SU-DHL-6 (cell line): ENCODE results near the gene EPN1.
A peak's percentile ranks its signal among the peaks of the same experiment; 100 is the strongest.

ENCODE experiments used
- H2AFZ ChIP-seq: fragments of 200-600 bp; sonication (generic); 2 replicates; pipeline ENCODE4 v1.6.1; 2014; ENCODE audit warnings: low read depth, mild to moderate bottlenecking, moderate library complexity, mixed read lengths, antibody characterized with exemption, low read length; ENCODE audit not compliant: severe bottlenecking
- H3F3A ChIP-seq: fragments of 200-600 bp; shearing (Covaris generic); 2 replicates; pipeline ENCODE4 v1.6.0; 2016; ENCODE audit warnings: antibody characterized with exemption, mild to moderate bottlenecking; ENCODE audit not compliant: insufficient read depth
- H3K27ac ChIP-seq: fragments of 200-600 bp; sonication (generic); 2 replicates; pipeline ENCODE4 v1.5.1; 2016; ENCODE audit warnings: low read depth, mild to moderate bottlenecking, low read length, moderate library complexity, mixed read lengths
- H3K27me3 ChIP-seq: fragments of 200-600 bp; sonication (generic), shearing (Covaris generic); 2 replicates; pipeline ENCODE4 v1.6.0; 2014; ENCODE audit warnings: mild to moderate bottlenecking, low read length
- H3K36me3 ChIP-seq: fragments of 200-600 bp; sonication (generic); 2 replicates; pipeline ENCODE4 v1.6.1; 2014; ENCODE audit warnings: mild to moderate bottlenecking, low read length, mixed read lengths
- H3K4me2 ChIP-seq: fragments of 300-600, 200-600 bp; shearing (Covaris generic), sonication (generic); 2 replicates; pipeline ENCODE4 v1.6.0; 2014; ENCODE audit warnings: low read length, low read depth, mild to moderate bottlenecking; ENCODE audit not compliant: poor library complexity, severe bottlenecking
- H3K4me3 ChIP-seq: fragments of 200-600 bp; sonication (generic); 2 replicates; pipeline ENCODE4 v1.5.1; 2014; ENCODE audit warnings: antibody characterized with exemption, low read length, mild to moderate bottlenecking, mixed read lengths; ENCODE audit not compliant: insufficient read depth, poor library complexity, severe bottlenecking
- H3K79me2 ChIP-seq: fragments of 200-600 bp; sonication (generic); 2 replicates; pipeline ENCODE4 v1.6.1; 2014; ENCODE audit warnings: mild to moderate bottlenecking, low read length, moderate library complexity; ENCODE audit not compliant: insufficient read depth
- H3K9ac ChIP-seq: fragments of 200-600 bp; sonication (generic); 2 replicates; pipeline ENCODE4 v1.7.0; 2014; ENCODE audit warnings: mild to moderate bottlenecking, low read length
- H3K9me2 ChIP-seq: fragments of 200-600 bp; sonication (generic); replicated peaks from 2 replicates; pipeline ENCODE4 v1.6.1; 2014; ENCODE audit warnings: low read length; ENCODE audit not compliant: insufficient read depth
- H3K9me3 ChIP-seq: fragments of 200-600 bp; sonication (generic); 2 replicates; pipeline ENCODE4 v1.6.1; 2014; ENCODE audit warnings: low read length, mixed read lengths; ENCODE audit not compliant: insufficient read depth
- H4K20me1 ChIP-seq: fragments of 200-600 bp; sonication (generic); 2 replicates; pipeline ENCODE4 v1.6.1; 2014; ENCODE audit warnings: low read depth, mild to moderate bottlenecking, antibody characterized with exemption, low read length, moderate library complexity, mixed read lengths
- EZH2phosphoT487 ChIP-seq: fragments of 200-600 bp; sonication (generic), shearing (Covaris generic); conservative IDR thresholded peaks from 2 replicates; pipeline ENCODE4 v1.6.1; 2018; ENCODE audit warnings: mild to moderate bottlenecking, antibody characterized with exemption, low read length, moderate library complexity, mixed read lengths
- TF ChIP-seq, protein P1 (sequence below): fragments of 200-600 bp; sonication (generic); IDR thresholded peaks from one replicate; pipeline ENCODE4 v1.5.1; 2017; ENCODE audit warnings: antibody characterized with exemption, mild to moderate bottlenecking, low read length, moderate library complexity; ENCODE audit not compliant: insufficient read depth, poor library complexity, severe bottlenecking

Gene EPN1

DNA sequence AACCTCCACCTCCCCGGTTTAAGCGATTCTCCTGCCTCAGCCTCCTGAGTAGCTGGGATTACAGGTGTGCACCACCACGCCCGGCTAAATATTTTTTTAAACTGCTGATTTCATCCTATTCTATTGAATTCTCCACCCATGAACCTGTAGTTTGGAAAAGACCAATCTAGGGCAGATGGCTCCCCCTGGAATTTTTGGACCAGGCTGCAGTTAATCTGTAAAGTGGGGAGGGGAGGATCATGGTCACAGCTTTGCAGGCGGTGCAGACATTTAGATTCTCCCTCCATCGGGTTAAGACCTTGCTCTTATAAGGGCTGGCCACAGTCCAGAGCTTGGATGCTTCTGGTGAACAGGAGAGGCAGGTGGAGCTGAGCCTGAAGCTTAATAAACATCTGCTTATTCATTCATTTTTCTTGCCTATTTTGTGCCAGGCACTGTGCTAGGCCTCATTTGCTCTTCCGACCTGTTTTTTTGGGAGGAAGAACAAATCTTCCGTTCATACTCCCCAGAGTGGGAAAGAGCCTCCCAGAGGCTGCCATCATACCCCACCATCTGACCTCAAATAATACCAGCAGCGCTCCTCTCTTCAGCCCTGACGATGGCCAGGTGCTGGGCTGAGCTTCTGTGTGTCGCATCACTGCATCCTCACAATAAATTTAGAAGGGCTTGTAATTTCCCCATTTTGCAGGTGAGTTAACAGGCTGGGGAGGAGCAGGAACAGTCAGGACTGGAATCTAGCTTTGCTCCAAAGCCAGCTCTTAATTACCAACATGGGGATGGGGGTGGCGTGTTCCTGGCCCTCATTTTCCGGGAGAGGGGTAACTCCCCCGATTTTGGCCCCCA, 27.9 kb upstream of the EPN1 start:
- peaks cover 24% of the 10 kb centered on the region for H3K79me2 ChIP-seq
- H3K27ac ChIP-seq: peak overlapping the region; percentile 95

DNA sequence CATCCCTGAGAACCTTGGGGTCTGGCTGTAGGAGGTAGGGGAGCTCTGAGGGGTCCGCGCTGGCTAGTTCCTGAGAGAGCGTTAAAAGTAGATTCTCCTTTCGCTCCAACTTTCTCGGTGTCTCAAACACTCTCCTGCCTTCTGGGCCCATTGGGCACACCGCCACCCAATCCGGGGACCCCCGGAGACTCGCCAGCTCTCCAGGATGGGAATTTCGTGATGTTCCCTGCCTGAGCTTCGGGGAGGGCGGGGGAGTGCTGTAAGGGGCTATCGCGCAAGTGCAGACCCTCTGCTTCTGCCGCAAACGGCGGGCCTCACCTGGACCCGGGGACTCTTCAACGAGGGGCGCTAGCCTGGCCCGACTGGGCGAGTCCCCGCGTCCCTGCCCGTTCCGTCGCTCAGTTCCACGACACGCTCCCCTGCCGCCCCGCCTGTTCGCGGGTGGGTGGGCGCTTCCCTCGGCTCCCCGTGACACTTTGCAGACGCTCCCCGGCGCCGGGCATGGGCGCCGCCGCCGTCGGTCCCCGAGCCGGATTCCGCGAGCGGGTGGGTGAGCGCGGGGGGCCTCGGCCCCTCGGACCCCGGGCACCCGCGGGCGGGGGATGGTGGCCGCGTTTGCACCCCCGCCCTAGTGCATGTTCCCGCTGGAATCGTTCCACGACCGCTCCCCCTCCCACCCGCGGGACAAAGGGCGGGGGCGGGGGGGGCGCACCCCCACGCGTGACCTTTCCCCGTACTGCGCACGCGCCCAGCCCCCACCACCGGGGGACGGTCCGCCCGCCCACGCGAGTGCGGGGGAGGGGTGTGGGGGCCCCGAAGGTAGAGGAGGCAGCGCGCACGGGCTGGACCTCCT, 27.1 kb upstream of the EPN1 start, which contains the start of gene CCDC106:
CCDC106 (plus strand) TSS at position 481 of the 853 bp plus-strand sequence. CDS start 835 bp downstream, outside the sequence.
- no peaks in the 10 kb centered on the region for H3K27me3 ChIP-seq
- H3K27ac ChIP-seq: peak within 1 kb of the TSS; percentile 95
- peak within 1 kb of the TSS; percentile 92 for H3K9ac ChIP-seq
- H3F3A ChIP-seq: peaks cover 36% of the 10 kb centered on the region
- peak within 1 kb of the TSS; percentile 69 for H3K4me3 ChIP-seq
- peak within 1 kb of the TSS; percentile 87 for H3K4me2 ChIP-seq
- H3K36me3 ChIP-seq: no peaks in the 10 kb centered on the region; the same call in 1 of the 2 replicates
- peaks cover 24% of the 10 kb centered on the region for H3K79me2 ChIP-seq
- H3K9me3 ChIP-seq: no peaks in the 10 kb centered on the region
- no peaks in the 10 kb centered on the region for H3K9me2 ChIP-seq
- no peak for TF ChIP-seq EZH2phosphoT487
- TF ChIP-seq, protein P1, sequence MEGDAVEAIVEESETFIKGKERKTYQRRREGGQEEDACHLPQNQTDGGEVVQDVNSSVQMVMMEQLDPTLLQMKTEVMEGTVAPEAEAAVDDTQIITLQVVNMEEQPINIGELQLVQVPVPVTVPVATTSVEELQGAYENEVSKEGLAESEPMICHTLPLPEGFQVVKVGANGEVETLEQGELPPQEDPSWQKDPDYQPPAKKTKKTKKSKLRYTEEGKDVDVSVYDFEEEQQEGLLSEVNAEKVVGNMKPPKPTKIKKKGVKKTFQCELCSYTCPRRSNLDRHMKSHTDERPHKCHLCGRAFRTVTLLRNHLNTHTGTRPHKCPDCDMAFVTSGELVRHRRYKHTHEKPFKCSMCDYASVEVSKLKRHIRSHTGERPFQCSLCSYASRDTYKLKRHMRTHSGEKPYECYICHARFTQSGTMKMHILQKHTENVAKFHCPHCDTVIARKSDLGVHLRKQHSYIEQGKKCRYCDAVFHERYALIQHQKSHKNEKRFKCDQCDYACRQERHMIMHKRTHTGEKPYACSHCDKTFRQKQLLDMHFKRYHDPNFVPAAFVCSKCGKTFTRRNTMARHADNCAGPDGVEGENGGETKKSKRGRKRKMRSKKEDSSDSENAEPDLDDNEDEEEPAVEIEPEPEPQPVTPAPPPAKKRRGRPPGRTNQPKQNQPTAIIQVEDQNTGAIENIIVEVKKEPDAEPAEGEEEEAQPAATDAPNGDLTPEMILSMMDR: no peak
- H2AFZ ChIP-seq: no peak within 1 kb of the TSS
- H4K20me1 ChIP-seq: no peaks in the 10 kb centered on the region

More for the DNA sequence above, 27.9 kb upstream of the EPN1 start:
- Histone ChIP-seq H3K4me2 (peak overlapping the region; percentile 87), H3K4me3 (peak overlapping the region; percentile 69), H3K9me2 (no peaks in the 10 kb centered on the region), H3K9ac (peak overlapping the region; percentile 92), H2AFZ (no peak overlapping the region), H3F3A (peaks cover 39% of the 10 kb centered on the region), H4K20me1 (no peaks in the 10 kb centered on the region), H3K9me3 (no peaks in the 10 kb centered on the region), H3K36me3 (no peaks in the 10 kb centered on the region; the same call in 1 of the 2 replicates), H3K27me3 (no peaks in the 10 kb centered on the region)
- TF ChIP-seq, protein P1: no peak
- TF ChIP-seq EZH2phosphoT487: no peak

DNA sequence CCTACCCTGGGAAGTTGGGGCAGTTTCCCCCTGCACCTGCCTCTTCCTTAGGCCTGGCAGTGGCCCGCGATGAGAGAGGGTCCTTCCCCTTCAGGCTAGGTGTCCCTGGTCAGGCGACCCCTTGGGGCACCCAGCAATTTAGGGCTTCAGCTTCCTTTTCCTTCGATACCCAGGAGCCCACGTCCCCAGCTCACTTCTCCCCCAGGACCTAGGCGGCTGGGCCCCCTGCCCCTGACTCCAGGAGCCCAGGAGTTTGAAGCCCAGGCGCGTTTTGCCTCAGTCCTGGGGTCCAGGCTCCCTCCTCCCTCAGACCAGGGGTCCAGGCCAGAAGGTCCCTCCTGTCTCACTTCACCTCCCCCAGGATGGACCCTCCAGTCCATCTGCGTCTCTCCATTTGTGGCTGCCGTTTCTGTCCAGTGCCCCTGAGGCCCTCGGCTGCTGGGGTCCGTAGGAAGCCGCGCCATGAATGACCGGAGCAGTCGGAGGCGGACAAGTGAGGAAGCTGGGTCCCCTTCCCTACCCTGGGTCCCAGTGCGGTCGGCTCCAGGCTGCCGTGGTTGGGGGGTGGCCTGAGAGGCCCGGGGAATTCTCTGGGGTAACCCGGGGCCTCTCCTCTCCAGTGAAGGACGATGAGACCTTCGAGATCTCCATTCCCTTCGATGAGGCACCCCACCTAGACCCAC, 26.3 kb upstream of the EPN1 start:
- no peak overlapping the region for H2AFZ ChIP-seq
- no peaks in the 10 kb centered on the region for H3K9me2 ChIP-seq
- H3K27me3 ChIP-seq: no peaks in the 10 kb centered on the region
- peak overlapping the region; percentile 95 for H3K27ac ChIP-seq
- H4K20me1 ChIP-seq: no peaks in the 10 kb centered on the region
- H3K4me3 ChIP-seq: peak overlapping the region; percentile 69
- H3K79me2 ChIP-seq: peaks cover 22% of the 10 kb centered on the region
- TF ChIP-seq EZH2phosphoT487: no peak
- TF ChIP-seq, protein P1: no peak
- H3K9me3 ChIP-seq: no peaks in the 10 kb centered on the region
- H3F3A ChIP-seq: peaks cover 33% of the 10 kb centered on the region
- peak overlapping the region; percentile 92 for H3K9ac ChIP-seq
- peak overlapping the region; percentile 87 for H3K4me2 ChIP-seq
- H3K36me3 ChIP-seq: no peaks in the 10 kb centered on the region; the same call in 1 of the 2 replicates
